SK-N-SH (cell line): ENCODE measurements around the gene CEP57L1. TPM values are rescaled to one million over a fixed set of nuclear protein-coding genes. Genes with fewer than 3 reads are reported as not detected.

ENCODE experiments used
- CTCF ChIA-PET: fragments of 300-600, 350-600 bp; formaldehyde crosslinking; extraction: SDS; loops from one replicate; lab custom pipeline; 2021; lab: Yijun Ruan, JAX
- POLR2A ChIA-PET: fragments of 350-600 bp; sonication (Branson Sonifier 250); formaldehyde crosslinking; extraction: SDS; loops from one replicate; lab custom pipeline; 2020; ENCODE audit warnings: antibody characterized with exemption, inconsistent platforms; lab: Yijun Ruan, JAX
- DNase-seq: peaks from one replicate; pipeline ENCODE4 v3.0.0; 2012
- H2AFZ ChIP-seq: fragments of 200-600 bp; sonication (generic); 2 replicates; pipeline ENCODE4 v1.8.1; 2016; ENCODE audit warnings: antibody characterized with exemption, mild to moderate bottlenecking, low read depth
- H3F3A ChIP-seq: fragments of 200-600 bp; sonication (generic); replicated peaks from 2 replicates; pipeline ENCODE3; 2016; ENCODE audit warnings: antibody characterized with exemption, mild to moderate bottlenecking; ENCODE audit not compliant: insufficient read depth
- H3K27ac ChIP-seq, 2 experiments: fragments of 200-500 bp in 1 of 2; fragments of 200-600 bp in 1 of 2; sonication (Bioruptor generic) in 1 of 2; sonication (generic), shearing (Covaris generic) in 1 of 2; 2 replicates each; pipeline versions ENCODE4 v1.5.1 to v1.6.1; 2014 to 2016; ENCODE audit warnings: low read depth in 2 of 2, inconsistent platforms in 1 of 2, low read length in 1 of 2, mild to moderate bottlenecking in 1 of 2, mixed read lengths in 1 of 2
- H3K27me3 ChIP-seq: fragments of 200-600 bp; sonication (generic), shearing (Covaris generic); 2 replicates; pipeline ENCODE4 v1.6.1; 2016; ENCODE audit warnings: mixed run types; ENCODE audit not compliant: insufficient read depth
- H3K36me3 ChIP-seq, 2 experiments: fragments of 200-500 bp in 1 of 2; fragments of 200-600 bp in 1 of 2; sonication (Bioruptor generic) in 1 of 2; sonication (generic) in 1 of 2; replicated peaks in 1 of 2; 2 replicates each; pipeline versions ENCODE3 to v1.5.1; 2014 to 2016; ENCODE audit warnings: low read length in 1 of 2, mild to moderate bottlenecking in 1 of 2; ENCODE audit not compliant: insufficient read depth in 2 of 2, control insufficient read depth in 1 of 2
- H3K4me1 ChIP-seq, 2 experiments: fragments of 200-500 bp in 1 of 2; fragments of 200-600 bp in 1 of 2; sonication (Bioruptor generic) in 1 of 2; sonication (generic), shearing (Covaris generic) in 1 of 2; 2 replicates each; pipeline versions ENCODE4 v1.5.1 to v1.6.1; 2014 to 2016; ENCODE audit warnings: low read depth in 1 of 2, low read length in 1 of 2, mixed run types in 1 of 2; ENCODE audit not compliant: insufficient read depth in 2 of 2, control insufficient read depth in 1 of 2
- H3K4me2 ChIP-seq: fragments of 200-600 bp; sonication (generic), shearing (Covaris generic); 2 replicates; pipeline ENCODE4 v1.6.1; 2017; ENCODE audit warnings: mixed run types
- H3K4me3 ChIP-seq, 2 experiments: fragments of 200-500 bp in 1 of 2; fragments of 200-600 bp in 1 of 2; sonication (Bioruptor generic) in 1 of 2; sonication (generic), shearing (Covaris generic) in 1 of 2; 2 replicates each; pipeline versions ENCODE4 v1.5.1 to v1.8.1; 2014 to 2016; ENCODE audit warnings: low read depth in 2 of 2, inconsistent platforms in 1 of 2, low read length in 1 of 2, mild to moderate bottlenecking in 1 of 2, mixed read lengths in 1 of 2, moderate library complexity in 1 of 2
- H3K79me2 ChIP-seq: fragments of 200-600 bp; sonication (generic); 2 replicates; pipeline ENCODE4 v1.8.1; 2017; ENCODE audit warnings: mild to moderate bottlenecking; ENCODE audit not compliant: insufficient read depth
- H3K9ac ChIP-seq: fragments of 200-600 bp; sonication (generic); 2 replicates; pipeline ENCODE4 v1.6.1; 2017; ENCODE audit warnings: mixed run types
- H3K9me2 ChIP-seq: fragments of 200-600 bp; sonication (generic); 2 replicates; pipeline ENCODE4 v1.6.1; 2017; ENCODE audit warnings: mixed run types
- H3K9me3 ChIP-seq: fragments of 200-600 bp; sonication (generic); 2 replicates; pipeline ENCODE4 v1.6.1; 2017; ENCODE audit warnings: mixed run types, mild to moderate bottlenecking, moderate library complexity
- H4K20me1 ChIP-seq: fragments of 200-600 bp; sonication (generic); 2 replicates; pipeline ENCODE4 v1.6.1; 2017; ENCODE audit warnings: mild to moderate bottlenecking, mixed run types; ENCODE audit not compliant: insufficient read depth
- ELF1 ChIP-seq: IDR thresholded peaks from 2 replicates; pipeline ENCODE4 v1.4.0; 2012
- EZH2phosphoT487 ChIP-seq: fragments of 200-600 bp; sonication (generic); IDR thresholded peaks from 2 replicates; pipeline ENCODE4 v1.6.1; 2017; ENCODE audit warnings: low read depth, mixed run types, mild to moderate bottlenecking, antibody characterized with exemption, moderate library complexity, borderline replicate concordance
- FOXJ3 ChIP-seq: sonication (generic); formaldehyde crosslinking; IDR thresholded peaks from 2 replicates; pipeline ENCODE4 v1.5.1; 2020; ENCODE audit warnings: mild to moderate bottlenecking, missing genetic modification reagents
- FOXM1 ChIP-seq: IDR thresholded peaks from 2 replicates; pipeline ENCODE4 v1.4.0; 2012; ENCODE audit warnings: low read depth, mild to moderate bottlenecking
- MXI1 ChIP-seq: IDR thresholded peaks from 2 replicates; pipeline ENCODE4 v1.6.1; 2012; ENCODE audit warnings: mild to moderate bottlenecking, low read depth, low read length, improper control_type of control experiment
- NRF1 ChIP-seq: IDR thresholded peaks from 2 replicates; pipeline ENCODE4 v1.6.1; 2012; ENCODE audit warnings: low read depth, mild to moderate bottlenecking, low read length
- POLR2AphosphoS5 ChIP-seq: IDR thresholded peaks from 2 replicates; pipeline ENCODE4 v1.6.1; 2012; ENCODE audit warnings: low read depth, low read length
- RAD21 ChIP-seq: IDR thresholded peaks from 2 replicates; pipeline ENCODE4 v1.6.1; 2012; ENCODE audit warnings: mild to moderate bottlenecking, low read length
- RCOR1 ChIP-seq: fragments of 150-350 bp; IDR thresholded peaks from 2 replicates; pipeline ENCODE4 v1.6.1; 2017; ENCODE audit warnings: antibody characterized with exemption, low read length
- RXRA ChIP-seq: IDR thresholded peaks from 2 replicates; pipeline ENCODE4 v1.4.0; 2012; ENCODE audit warnings: low read depth, mild to moderate bottlenecking, borderline replicate concordance
- TCF12 ChIP-seq: IDR thresholded peaks from 2 replicates; pipeline ENCODE4 v1.4.0; 2012
- TEAD4 ChIP-seq: IDR thresholded peaks from 2 replicates; pipeline ENCODE4 v1.4.0; 2012; ENCODE audit warnings: mild to moderate bottlenecking, borderline replicate concordance; ENCODE audit not compliant: insufficient read depth
- USF2 ChIP-seq: fragments of 150-350 bp; IDR thresholded peaks from 2 replicates; pipeline ENCODE4 v1.6.1; 2017; ENCODE audit warnings: antibody characterized with exemption, low read length, low read depth, borderline replicate concordance
- WGBS: methylation state at CpG from one replicate; pipeline ENCODE4 v1.1.6; 2017; ENCODE audit warnings: low lambda C conversion rate; 5-methylcytosine and 5-hydroxymethylcytosine counted together
- polyA plus RNA-seq, 3 experiments: library from polyadenylated mRNA; depleted of rRNA; stranded (reverse); fragments of >200 nt; gene quantifications; 2 replicates each; pipeline ENCODE4 v1.2.3, GENCODE V29; 2012

The CEP57L1 gene
- polyA plus RNA-seq, 1 of the 3 experiments (the other 2 are of a cell fraction): 7.3 TPM

- no peaks in the 10 kb centered on the region for H3K4me1 ChIP-seq
- DNase-seq: no peak
- H2AFZ ChIP-seq: no peak overlapping the region
- H3K4me3 ChIP-seq: no peak overlapping the region
- no peaks in the 10 kb centered on the region for H3K36me3 ChIP-seq
- H3K9me2 ChIP-seq: no peaks in the 10 kb centered on the region
- no peak overlapping the region for H3K4me2 ChIP-seq
- no peak overlapping the region for H3K9ac ChIP-seq
- no peaks in the 10 kb centered on the region for H3F3A ChIP-seq
- no peaks in the 10 kb centered on the region; the same call in 1 of the 2 replicates for H3K27me3 ChIP-seq
- CTCF ChIA-PET: interaction anchor here (1.1 to 2.1 kb wide), 2 partner anchors 189 to 190 kb away, joined by 3 to 8 read pairs; no protein-coding TSS in a partner anchor
- no peaks in the 10 kb centered on the region for H4K20me1 ChIP-seq
- POLR2A ChIA-PET: interaction anchor here (0.7 kb wide), 1 partner anchor 11 kb away, joined by 5 read pairs; no protein-coding TSS in a partner anchor
- H3K9me3 ChIP-seq: no peaks in the 10 kb centered on the region
- no peak for TF ChIP-seq TEAD4
- no peak overlapping the region for H3K27ac ChIP-seq
- H3K79me2 ChIP-seq: no peaks in the 10 kb centered on the region
- 53% methylated on average over 1 of the region's 1 CpG for WGBS
These were observed 99.6 kb downstream of the CEP57L1 start for GRCh38 chr6:109194880-109195279.

GRCh38 chr6:109197061-109197460, 101.8 kb downstream of the CEP57L1 start:
- POLR2A ChIA-PET: no interaction called here
- Histone ChIP-seq H3K4me1 (no peaks in the 10 kb centered on the region), H3K9me2 (no peaks in the 10 kb centered on the region), H2AFZ (no peak overlapping the region), H3K4me2 (no peak overlapping the region), H3K36me3 (no peaks in the 10 kb centered on the region), H3K27ac (no peak overlapping the region), H3K27me3 (no peaks in the 10 kb centered on the region; the same call in 1 of the 2 replicates), H3F3A (no peaks in the 10 kb centered on the region), H3K9me3 (no peaks in the 10 kb centered on the region), H4K20me1 (no peaks in the 10 kb centered on the region), H3K9ac (no peak overlapping the region), H3K79me2 (no peaks in the 10 kb centered on the region), H3K4me3 (no peak overlapping the region)
- WGBS: 11% methylated on average over 1 of the region's 1 CpG
- TF ChIP-seq ELF1 (no peak), NRF1 (no peak), EZH2phosphoT487 (no peak), FOXJ3 (CRISPR knock-in tag) (no peak), FOXM1 (no peak), TEAD4 (no peak), USF2 (no peak), RXRA (no peak), MXI1 (no peak), TCF12 (no peak), POLR2AphosphoS5 (no peak), RCOR1 (no peak), RAD21 (no peak)
- DNase-seq: no peak
- CTCF ChIA-PET: interaction anchor here (1.1 to 2.4 kb wide), 4 partner anchors 9 to 186 kb away, joined by 3 to 11 read pairs (median 4); partner anchors contain the start of gene CD164
